Measurements from ENCODE around the gene UBE2I.

Gene UBE2I

DNA sequence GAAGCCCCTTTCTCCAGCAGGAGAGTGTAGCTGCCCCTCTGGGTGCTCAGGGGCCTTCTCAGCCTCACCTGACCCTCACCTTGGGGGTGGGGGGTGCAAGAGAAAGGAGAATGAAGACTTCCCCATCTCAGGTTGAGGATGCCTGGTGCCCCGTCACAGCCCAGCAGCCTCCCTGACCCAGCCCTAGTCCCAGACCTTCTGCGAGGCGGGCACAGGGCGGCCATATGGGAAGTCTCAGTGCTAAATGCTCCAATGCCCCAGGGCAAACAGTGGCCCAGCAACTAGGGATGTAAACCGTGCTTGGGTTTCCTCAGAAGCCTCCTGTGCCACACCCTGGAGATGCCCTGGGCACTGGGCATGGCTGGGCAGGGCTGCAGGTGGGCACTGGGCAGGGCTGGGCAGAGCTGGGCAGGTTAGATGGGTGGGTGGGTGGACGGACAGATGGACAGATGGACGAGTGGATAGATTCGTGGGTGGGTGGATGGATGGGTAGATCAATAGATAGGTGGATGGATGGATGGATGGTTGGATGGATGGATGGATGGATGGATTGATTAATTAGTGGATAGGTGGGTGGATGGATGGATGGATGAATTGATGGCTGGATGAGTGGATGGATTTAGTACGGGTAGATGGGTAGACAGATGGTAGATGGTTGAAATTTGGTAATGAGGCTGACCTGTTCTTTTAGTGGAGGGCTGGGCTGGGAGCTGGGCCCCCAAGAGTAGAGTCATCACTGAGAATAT lies 36.8 kb upstream of the UBE2I start:
- Mint-ChIP-seq H3K4me1 (no peaks in the 10 kb centered on the region), H3K27ac (no peak overlapping the region), H3K4me3 (no peak overlapping the region), H3K27me3 (peaks cover 65% of the 10 kb centered on the region), H3K9me3 (no peaks in the 10 kb centered on the region), H3K36me3 (no peaks in the 10 kb centered on the region)
- ATAC-seq: no peak

DNA sequence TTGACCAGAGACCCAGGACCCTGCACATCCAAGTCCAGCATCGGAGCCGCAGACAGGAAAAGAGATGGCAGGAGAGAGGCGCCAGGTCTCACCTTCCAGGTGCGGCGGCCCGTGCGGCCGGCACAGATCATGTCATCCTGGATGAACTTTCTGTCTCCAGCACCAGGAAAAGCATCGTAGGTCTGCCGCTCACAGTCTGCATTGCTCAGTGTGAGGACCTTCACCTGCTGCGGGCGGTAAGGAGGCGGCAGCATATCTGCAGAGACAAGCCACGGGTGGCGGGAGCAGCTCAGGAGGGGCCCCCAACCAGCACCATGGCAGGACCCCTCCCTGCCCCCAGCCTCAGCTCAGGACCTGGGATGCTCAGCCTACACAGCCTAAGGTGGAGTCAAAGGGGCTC lies 35.6 kb upstream of the UBE2I start:
- no peak overlapping the region for H3K4me3 Mint-ChIP-seq
- H3K27ac Mint-ChIP-seq: no peak overlapping the region
- ATAC-seq: no peak
- no peaks in the 10 kb centered on the region for H3K36me3 Mint-ChIP-seq
- H3K27me3 Mint-ChIP-seq: peaks cover 77% of the 10 kb centered on the region
- H3K4me1 Mint-ChIP-seq: no peaks in the 10 kb centered on the region
- H3K9me3 Mint-ChIP-seq: no peaks in the 10 kb centered on the region

DNA sequence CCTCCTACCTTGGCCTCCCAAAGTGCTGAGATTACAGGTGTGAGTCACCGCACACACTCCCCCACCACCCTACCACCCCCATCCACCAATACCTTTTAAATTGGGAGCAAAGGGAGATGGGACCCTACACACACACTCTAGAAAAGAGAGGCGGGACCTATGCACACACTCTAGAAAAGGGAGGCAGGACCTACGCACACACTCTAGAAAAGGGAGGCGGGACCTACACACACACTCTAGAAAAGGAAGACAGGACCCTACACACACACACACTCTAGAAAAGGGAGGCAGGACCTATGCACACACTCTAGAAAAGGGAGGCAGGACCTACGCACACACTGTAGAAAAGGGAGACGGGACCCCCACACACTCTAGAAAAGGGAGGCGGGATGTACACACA lies 34.7 kb upstream of the UBE2I start:
- H3K27me3 Mint-ChIP-seq: peaks cover 82% of the 10 kb centered on the region
- H3K9me3 Mint-ChIP-seq: no peaks in the 10 kb centered on the region
- H3K27ac Mint-ChIP-seq: no peak overlapping the region
- no peaks in the 10 kb centered on the region for H3K4me1 Mint-ChIP-seq
- H3K4me3 Mint-ChIP-seq: no peak overlapping the region
- no peaks in the 10 kb centered on the region for H3K36me3 Mint-ChIP-seq
- ATAC-seq: no peak

DNA sequence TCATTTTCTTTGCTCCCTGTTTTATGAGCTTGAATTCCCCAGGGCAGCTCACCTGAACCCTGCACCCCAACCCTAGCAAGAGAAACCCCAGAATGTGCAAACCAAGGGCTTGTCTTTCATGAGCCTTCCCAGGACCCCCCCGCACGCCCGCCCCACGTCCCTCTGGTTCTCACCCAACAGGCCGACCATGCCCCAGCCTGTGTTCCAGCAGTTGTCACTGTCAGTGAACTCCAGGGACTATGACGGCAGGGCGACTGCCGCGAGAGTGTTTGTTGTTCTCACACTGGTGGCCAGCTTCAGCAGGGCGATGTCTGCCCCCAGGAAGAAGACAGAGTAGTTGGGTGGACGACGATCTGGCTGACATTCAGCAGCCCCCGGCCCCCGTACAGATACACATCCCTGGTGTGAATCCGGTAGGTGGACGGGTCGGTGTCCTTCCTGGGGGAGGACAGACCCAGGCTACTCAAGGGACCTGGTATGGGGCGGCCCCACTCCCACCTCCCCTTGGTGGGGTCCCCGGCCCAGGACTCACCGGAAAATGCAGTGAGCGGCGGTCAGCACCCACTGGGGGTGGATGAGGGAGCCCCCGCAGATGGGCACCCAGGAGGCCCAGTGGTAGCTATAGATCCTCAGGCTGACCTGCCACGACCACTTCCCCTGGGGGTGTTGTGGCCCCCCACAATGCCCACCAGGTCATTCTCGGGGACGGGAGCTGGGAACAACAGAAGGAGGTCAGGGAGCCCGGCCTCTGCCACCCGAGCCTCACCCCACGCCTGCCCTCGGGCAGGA lies 33.5 kb upstream of the UBE2I start:
- peak; percentile 24 for ATAC-seq
- H3K36me3 Mint-ChIP-seq: no peaks in the 10 kb centered on the region
- no peaks in the 10 kb centered on the region for H3K9me3 Mint-ChIP-seq
- H3K27ac Mint-ChIP-seq: no peak overlapping the region
- peaks cover 70% of the 10 kb centered on the region for H3K27me3 Mint-ChIP-seq
- H3K4me3 Mint-ChIP-seq: no peak overlapping the region
- H3K4me1 Mint-ChIP-seq: no peaks in the 10 kb centered on the region

DNA sequence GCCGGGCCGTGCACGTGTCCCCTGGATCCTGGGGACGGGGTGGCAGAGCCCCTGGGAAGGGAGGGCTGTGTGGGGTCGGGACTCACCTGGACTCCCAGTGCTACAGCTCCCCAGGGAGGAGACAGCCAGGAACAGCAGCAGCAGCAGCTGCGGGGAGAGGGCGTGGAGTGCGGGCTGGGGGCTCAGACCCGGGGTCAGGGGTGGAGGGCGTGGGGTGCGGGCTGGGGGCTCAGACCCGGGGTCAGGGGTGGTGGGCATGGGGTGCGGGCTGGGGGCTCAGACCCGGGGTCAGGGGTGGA lies 32.9 kb upstream of the UBE2I start:
- Mint-ChIP-seq H3K4me1 (no peaks in the 10 kb centered on the region), H3K36me3 (no peaks in the 10 kb centered on the region), H3K9me3 (no peaks in the 10 kb centered on the region), H3K27me3 (peaks cover 65% of the 10 kb centered on the region), H3K4me3 (no peak overlapping the region), H3K27ac (no peak overlapping the region)
- ATAC-seq: peak; percentile 2

DNA sequence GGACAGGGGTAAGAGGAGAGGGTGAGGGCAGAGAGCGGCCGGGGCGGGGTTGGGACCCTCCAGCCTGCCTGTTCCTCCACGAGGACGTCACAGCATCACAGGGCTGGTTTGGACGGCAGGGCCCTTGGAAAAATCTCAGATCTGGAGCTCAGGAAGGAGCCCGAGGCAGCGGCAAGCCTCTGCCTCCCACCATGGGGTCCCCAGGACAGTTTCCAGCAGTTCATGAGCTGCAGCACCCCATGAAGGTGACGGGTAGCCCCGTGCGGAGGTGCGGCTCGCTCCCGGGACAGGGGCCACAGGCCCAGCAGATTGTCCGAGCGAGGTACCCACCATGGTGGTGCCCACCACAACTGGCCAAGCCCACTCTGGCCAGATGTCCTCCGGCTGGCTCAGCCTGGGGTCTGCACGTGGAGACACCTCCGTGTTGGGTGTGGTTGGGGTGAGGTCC lies 32.3 kb upstream of the UBE2I start:
- no peaks in the 10 kb centered on the region for H3K36me3 Mint-ChIP-seq
- peaks cover 63% of the 10 kb centered on the region for H3K27me3 Mint-ChIP-seq
- no peaks in the 10 kb centered on the region for H3K4me1 Mint-ChIP-seq
- H3K4me3 Mint-ChIP-seq: no peak overlapping the region
- no peaks in the 10 kb centered on the region for H3K9me3 Mint-ChIP-seq
- no peak overlapping the region for H3K27ac Mint-ChIP-seq
- no peak for ATAC-seq

DNA sequence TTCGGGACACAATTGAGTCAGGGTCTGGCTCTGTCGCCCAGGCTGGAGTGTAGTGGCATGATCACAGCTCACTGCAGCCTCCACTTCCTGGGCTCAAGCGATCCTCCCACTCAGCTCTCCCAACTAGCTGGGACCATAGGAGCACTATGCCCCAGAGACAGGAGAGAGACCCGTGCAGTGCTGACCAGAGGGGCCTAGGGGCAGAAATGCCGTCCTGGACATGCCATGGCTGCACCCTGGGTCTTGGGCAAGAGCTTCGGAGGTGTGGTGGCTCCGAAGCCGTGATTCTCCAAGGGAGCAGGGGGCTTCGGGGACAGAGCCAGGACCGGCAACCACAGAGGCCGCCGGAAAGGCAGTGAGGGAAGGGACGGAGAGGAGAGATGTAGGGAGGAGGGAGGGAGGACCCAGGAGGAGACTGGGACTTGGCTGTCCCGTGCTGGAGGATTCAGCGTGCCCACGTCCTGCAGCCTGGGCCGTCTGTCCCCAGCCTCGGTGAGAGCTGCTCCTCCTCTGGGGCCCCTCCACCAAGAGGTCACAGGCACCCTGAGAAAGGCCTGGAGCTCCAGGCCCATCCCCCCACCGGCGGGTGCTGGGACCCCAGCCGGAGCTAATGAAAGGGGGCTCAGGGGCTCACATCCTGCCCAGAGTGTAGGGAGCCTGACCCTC lies 31.7 kb upstream of the UBE2I start:
- ATAC-seq: no peak
- Mint-ChIP-seq H3K27ac (no peak overlapping the region), H3K36me3 (no peaks in the 10 kb centered on the region), H3K9me3 (no peaks in the 10 kb centered on the region), H3K4me3 (no peak overlapping the region), H3K27me3 (peaks cover 57% of the 10 kb centered on the region), H3K4me1 (no peaks in the 10 kb centered on the region)

DNA sequence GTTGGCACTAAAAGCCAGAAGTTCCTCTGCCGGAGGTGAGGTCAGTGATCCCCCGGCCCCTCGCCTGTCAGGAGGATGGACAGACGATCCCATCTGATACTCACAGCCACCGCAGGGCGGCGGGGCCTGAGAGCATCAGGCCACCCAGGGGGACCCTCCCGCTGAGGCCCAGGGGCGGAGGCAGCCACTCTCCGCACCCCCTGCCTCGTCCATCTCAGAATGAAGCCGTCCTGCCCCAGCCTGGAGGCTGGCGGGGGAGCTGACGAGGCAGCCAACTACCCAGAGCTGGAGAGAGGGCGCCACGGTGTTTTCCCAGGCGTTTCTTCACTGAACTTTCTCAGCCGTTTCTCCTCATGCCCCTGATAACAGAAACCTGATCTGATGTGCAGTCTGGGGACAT lies 31.0 kb upstream of the UBE2I start:
- no peaks in the 10 kb centered on the region for H3K9me3 Mint-ChIP-seq
- no peaks in the 10 kb centered on the region for H3K36me3 Mint-ChIP-seq
- H3K27me3 Mint-ChIP-seq: peaks cover 57% of the 10 kb centered on the region
- H3K4me1 Mint-ChIP-seq: peaks cover 5% of the 10 kb centered on the region
- no peak for ATAC-seq
- no peak overlapping the region for H3K4me3 Mint-ChIP-seq
- no peak overlapping the region for H3K27ac Mint-ChIP-seq

DNA sequence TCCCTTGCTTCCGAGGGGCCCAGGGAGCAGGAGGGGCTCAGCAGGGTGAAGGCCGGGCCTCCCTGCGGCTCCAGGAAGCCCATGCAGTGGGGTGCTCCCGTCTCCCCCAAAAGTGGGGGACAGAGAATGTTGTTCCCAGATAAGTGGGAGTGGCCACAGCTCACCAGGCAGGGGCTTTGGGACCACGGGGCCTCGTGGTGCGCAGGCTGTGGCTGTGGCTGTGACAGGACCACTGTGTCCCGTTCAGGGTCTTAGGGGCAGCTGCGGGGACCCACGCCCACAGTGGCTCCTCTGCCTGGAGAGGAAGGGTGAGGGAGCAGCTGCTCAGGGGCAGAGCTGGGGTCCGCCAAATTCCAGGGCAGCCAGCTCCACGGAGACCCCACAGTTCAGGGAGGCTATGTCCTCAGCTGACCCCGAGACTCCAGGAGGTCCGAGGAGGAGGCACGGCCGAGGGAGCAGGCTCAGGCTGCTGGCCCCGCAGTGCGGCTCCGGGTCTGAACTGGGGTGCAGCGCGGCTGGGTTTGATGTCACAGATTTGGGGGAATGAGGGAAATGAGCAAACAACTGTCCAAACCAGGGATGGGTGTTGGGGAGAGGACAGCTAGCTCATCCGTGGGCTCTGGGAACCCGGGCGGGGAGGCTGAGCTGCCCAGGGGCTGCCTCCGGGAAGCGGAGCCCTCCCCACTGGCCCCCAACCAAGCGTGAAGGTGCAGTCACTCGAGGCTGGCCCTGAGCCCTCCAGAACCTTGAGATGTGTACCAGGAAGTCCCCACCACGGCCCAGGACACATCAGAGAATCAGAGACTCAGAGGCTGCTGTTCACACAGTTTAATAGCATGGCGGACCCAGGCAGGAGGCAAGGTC lies 30.1 kb upstream of the UBE2I start:
- no peaks in the 10 kb centered on the region for H3K36me3 Mint-ChIP-seq
- peaks cover 63% of the 10 kb centered on the region for H3K27me3 Mint-ChIP-seq
- no peaks in the 10 kb centered on the region for H3K9me3 Mint-ChIP-seq
- peak overlapping the region; percentile 63 for H3K27ac Mint-ChIP-seq
- ATAC-seq: no peak
- H3K4me1 Mint-ChIP-seq: peaks cover 8% of the 10 kb centered on the region
- H3K4me3 Mint-ChIP-seq: no peak overlapping the region

DNA sequence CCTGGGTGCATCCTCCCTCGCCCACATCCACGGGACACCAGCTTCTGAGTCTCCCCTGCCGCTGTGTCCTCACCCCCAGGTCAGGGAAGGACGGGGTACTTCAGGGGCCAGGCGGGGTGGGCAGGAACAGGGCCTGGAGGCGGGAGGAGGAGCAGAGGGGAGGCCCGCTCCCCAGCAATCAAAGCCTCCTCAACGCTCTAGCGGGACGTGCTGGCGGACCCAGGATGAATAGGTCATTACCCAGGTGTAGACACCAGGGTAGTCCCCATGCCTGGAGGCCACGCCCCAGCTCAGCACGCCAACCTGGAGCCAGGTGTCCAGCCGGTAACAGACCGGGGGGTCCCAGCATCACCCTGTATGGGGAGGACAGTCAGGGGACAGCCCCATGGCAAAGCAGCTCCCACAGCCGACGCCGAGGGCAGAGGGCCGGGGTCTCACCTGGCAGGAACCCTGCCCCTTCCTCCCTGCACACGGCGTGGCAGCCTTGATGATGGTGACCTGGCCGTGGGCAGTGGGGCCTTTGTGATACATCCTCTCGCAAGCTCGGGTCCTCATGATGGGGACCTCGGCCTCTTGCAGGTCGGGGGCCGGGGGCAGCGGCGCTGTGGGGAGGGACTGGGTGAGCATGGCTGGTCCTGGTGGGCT lies 29.4 kb upstream of the UBE2I start:
- H3K36me3 Mint-ChIP-seq: no peaks in the 10 kb centered on the region
- no peak overlapping the region for H3K4me3 Mint-ChIP-seq
- no peaks in the 10 kb centered on the region for H3K9me3 Mint-ChIP-seq
- H3K27me3 Mint-ChIP-seq: peaks cover 61% of the 10 kb centered on the region
- peak overlapping the region; percentile 63 for H3K27ac Mint-ChIP-seq
- no peak for ATAC-seq
- H3K4me1 Mint-ChIP-seq: peaks cover 8% of the 10 kb centered on the region

DNA sequence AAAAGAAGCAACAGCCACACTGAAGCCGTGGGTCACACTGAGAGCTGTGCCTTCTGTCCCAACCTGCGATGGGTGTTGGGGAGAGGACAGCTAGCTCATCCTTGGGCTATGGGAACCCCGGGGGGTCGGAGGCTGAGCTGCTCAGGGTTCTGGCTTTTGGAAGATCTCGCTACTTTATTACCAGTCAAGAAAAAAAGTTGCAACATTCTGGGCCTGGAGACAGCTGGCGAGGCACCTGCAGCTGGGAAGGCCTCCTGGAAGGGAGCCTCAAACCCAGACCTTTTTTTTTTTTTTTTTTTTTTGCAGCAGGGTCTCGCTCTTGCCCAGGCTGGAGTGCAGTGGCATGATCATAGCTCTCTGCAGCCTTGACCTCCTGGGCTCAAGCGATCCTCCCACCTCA lies 28.7 kb upstream of the UBE2I start:
- Mint-ChIP-seq H3K9me3 (no peaks in the 10 kb centered on the region), H3K27me3 (peaks cover 60% of the 10 kb centered on the region), H3K27ac (no peak overlapping the region)

DNA sequence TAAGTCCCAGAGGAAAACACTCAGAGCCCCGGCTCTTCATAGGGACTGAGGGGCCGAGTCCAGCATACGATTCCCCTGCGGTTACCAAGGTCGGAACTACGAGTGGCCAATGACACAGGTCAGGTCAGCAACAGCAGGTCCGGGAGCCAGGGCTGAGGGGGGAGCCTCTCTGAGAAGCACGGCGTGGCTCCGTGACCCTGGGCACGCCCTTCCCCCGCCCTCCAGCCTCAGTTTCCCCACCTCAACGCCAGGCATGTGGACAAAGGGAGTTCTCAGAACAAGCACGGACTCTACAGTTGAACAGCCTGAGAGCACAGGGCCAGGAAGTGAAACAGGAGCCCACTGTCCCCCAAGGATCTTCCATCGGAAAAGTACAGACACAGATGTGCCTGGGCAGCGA lies 27.9 kb upstream of the UBE2I start:
- peaks cover 60% of the 10 kb centered on the region for H3K27me3 Mint-ChIP-seq

More for the DNA sequence above, 28.7 kb upstream of the UBE2I start:
- no peaks in the 10 kb centered on the region for H3K36me3 Mint-ChIP-seq
- H3K4me3 Mint-ChIP-seq: no peak overlapping the region
- H3K4me1 Mint-ChIP-seq: peaks cover 8% of the 10 kb centered on the region
- ATAC-seq: no peak

DNA sequence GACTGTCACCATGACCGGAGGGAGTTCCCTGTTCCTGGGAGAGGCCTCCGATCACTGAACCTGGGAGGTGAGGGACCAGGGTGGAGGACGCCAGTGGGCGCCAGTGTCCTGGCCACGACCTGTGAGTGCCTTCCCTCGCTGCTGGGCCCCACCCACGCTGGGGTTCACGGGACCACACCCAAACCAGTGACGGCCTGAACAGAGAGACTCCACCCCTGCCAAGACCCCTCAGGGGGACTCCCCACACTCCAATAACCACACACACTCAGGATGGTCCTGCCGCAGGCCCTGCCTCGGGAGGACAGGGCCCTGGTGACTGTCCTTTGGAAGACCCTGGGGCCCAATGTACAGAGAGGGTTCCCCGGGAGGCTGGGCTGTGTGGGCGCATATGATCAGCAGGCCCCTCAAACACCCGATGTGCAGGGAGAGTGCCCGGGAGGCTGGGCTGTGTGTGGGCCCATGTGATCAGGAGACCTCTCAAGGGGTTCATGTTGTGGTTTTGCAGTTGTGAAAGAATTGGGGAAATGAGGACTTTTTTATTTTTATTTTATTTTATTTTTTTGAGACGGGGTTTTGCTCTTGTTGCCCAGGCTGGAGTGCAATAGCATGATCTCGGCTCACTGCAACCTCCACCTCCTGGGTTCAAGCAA lies 27.0 kb upstream of the UBE2I start:
- no peaks in the 10 kb centered on the region for H3K9me3 Mint-ChIP-seq
- H3K36me3 Mint-ChIP-seq: no peaks in the 10 kb centered on the region
- peak; percentile 22 for ATAC-seq
- no peak overlapping the region for H3K27ac Mint-ChIP-seq
- peaks cover 61% of the 10 kb centered on the region for H3K27me3 Mint-ChIP-seq
- peaks cover 8% of the 10 kb centered on the region for H3K4me1 Mint-ChIP-seq
- no peak overlapping the region for H3K4me3 Mint-ChIP-seq

More for the DNA sequence above, 27.9 kb upstream of the UBE2I start:
- Mint-ChIP-seq H3K9me3 (no peaks in the 10 kb centered on the region), H3K4me1 (peaks cover 8% of the 10 kb centered on the region), H3K4me3 (no peak overlapping the region), H3K27ac (no peak overlapping the region), H3K36me3 (no peaks in the 10 kb centered on the region)
- no peak for ATAC-seq

DNA sequence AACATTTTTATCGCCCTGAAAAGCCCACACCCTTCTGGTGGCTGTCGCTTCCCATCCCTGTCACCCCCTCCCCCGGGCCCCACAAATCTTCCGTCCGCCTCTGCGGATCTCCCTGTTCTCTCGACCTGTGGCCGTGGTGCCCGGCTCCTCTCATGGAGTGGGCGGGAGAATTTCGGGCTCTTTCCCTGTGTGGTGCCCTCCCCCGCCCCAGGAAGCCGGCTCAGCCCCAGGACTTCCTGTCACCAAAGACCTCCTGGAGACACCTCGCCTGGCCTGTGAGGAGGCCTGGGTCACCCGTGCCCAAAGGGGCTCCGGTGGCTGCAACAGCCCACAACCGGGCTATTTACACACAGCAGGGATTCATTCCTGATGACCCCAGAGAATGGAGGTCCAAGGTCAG lies 26.1 kb upstream of the UBE2I start:
- H3K27me3 Mint-ChIP-seq: peaks cover 61% of the 10 kb centered on the region
- no peaks in the 10 kb centered on the region for H3K36me3 Mint-ChIP-seq
- peaks cover 8% of the 10 kb centered on the region for H3K4me1 Mint-ChIP-seq
- H3K9me3 Mint-ChIP-seq: no peaks in the 10 kb centered on the region
- H3K27ac Mint-ChIP-seq: no peak overlapping the region
- H3K4me3 Mint-ChIP-seq: no peak overlapping the region
- no peak for ATAC-seq
